ENCODE data around the gene PRRC2A. TPM values are rescaled to one million over a fixed set of nuclear protein-coding genes. Genes with fewer than 3 reads are reported as not detected.

PRRC2A gene
- total RNA-seq, 1 donor from 2014 or later, result 76.9 TPM

DNA sequence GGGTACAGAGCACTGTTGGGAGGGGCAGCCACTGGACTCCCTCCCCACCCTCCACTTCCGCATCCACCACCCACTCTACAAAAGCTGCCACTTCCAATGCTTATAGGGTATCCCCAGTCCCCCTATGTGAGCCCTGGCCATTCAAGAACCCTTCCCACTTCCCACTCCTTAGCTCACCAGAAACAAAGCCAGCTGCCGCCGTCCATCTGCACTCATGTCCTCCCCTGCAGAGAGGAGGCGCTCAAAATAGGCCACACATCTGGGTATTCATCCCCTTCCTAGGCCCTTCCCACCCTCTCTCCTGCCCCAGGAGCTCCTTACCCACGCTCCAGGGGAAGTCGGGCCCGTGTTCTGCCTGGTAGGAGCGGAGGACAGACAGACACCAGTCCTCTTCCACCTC is 66.8 kb downstream of the PRRC2A start:
- DNase-seq (no peak), ATAC-seq (no peak)
- intact Hi-C loops (cut with micrococcal nuclease), result no loop called here

Small RNA genes lying within 50 kb of the gene (microRNA-seq; reads per million reads assigned to microRNA genes)
- gene MIR6832 (ENCODE audit: borderline number of aligned reads), result not detected

Other genes with a start within 250 kb of the PRRC2A start
- 10.3 TPM for gene MICA, start 217.1 kb upstream of the PRRC2A start, total RNA-seq
- 1.7 TPM for gene MICB, start 122.6 kb upstream of the PRRC2A start, total RNA-seq
- gene MCCD1, start 91.8 kb upstream of the PRRC2A start, total RNA-seq, result not detected
- 176 TPM for gene DDX39B, start 78.7 kb upstream of the PRRC2A start, total RNA-seq
- gene ATP6V1G2, start 74.1 kb upstream of the PRRC2A start, total RNA-seq, result 2.1 TPM
- gene NFKBIL1, start 73.1 kb upstream of the PRRC2A start, total RNA-seq, result 12.7 TPM
- not detected for gene LTA, start 48.4 kb upstream of the PRRC2A start, total RNA-seq
- 0.35 TPM for gene TNF, start 45.1 kb upstream of the PRRC2A start, total RNA-seq
- 0.40 TPM for gene LTB, start 38.3 kb upstream of the PRRC2A start, total RNA-seq
- gene LST1, start 34.4 kb upstream of the PRRC2A start, total RNA-seq, result 6.9 TPM
- not detected for gene NCR3, start 27.7 kb upstream of the PRRC2A start, total RNA-seq
- gene AIF1, start 5.5 kb upstream of the PRRC2A start, total RNA-seq, result 15.5 TPM
- 283 TPM for gene BAG6, start 31.9 kb downstream of the PRRC2A start, total RNA-seq
- 2.4 TPM for gene APOM, start 35.2 kb downstream of the PRRC2A start, total RNA-seq
- 18.6 TPM for gene C6orf47, start 40.1 kb downstream of the PRRC2A start, total RNA-seq
- gene GPANK1, start 44.3 kb downstream of the PRRC2A start, total RNA-seq, result 19.2 TPM
- 111 TPM for gene CSNK2B, start 45.4 kb downstream of the PRRC2A start, total RNA-seq
- gene LY6G5B, start 49.3 kb downstream of the PRRC2A start, total RNA-seq, result 3.9 TPM
- 1.8 TPM for gene LY6G5C, start 60.4 kb downstream of the PRRC2A start, total RNA-seq
- gene ABHD16A, start 82.6 kb downstream of the PRRC2A start, total RNA-seq, result 29.0 TPM
- not detected for gene LY6G6F, start 86.2 kb downstream of the PRRC2A start, total RNA-seq
- gene LY6G6D, start 94.6 kb downstream of the PRRC2A start, total RNA-seq, result not detected
- not detected for gene LY6G6C, start 101.0 kb downstream of the PRRC2A start, total RNA-seq
- gene MPIG6B, start 102.7 kb downstream of the PRRC2A start, total RNA-seq, result 0.52 TPM
- gene DDAH2, start 108.6 kb downstream of the PRRC2A start, total RNA-seq, result 27.6 TPM
- 77.4 TPM for gene CLIC1, start 115.8 kb downstream of the PRRC2A start, total RNA-seq
- gene MSH5, start 119.3 kb downstream of the PRRC2A start, total RNA-seq, result 1.3 TPM
- gene SAPCD1, start 141.9 kb downstream of the PRRC2A start, total RNA-seq, result 0.47 TPM
- gene VWA7, start 156.6 kb downstream of the PRRC2A start, total RNA-seq, result 12.8 TPM
- 22.5 TPM for gene VARS1, start 175.0 kb downstream of the PRRC2A start, total RNA-seq
- 20.1 TPM for gene LSM2, start 186.3 kb downstream of the PRRC2A start, total RNA-seq
- 2.0 TPM for gene HSPA1L, start 194.6 kb downstream of the PRRC2A start, total RNA-seq
- gene HSPA1A, start 194.8 kb downstream of the PRRC2A start, total RNA-seq, result 341 TPM
- gene HSPA1B, start 207.0 kb downstream of the PRRC2A start, total RNA-seq, result 233 TPM
- 24.9 TPM for gene NEU1, start 242.1 kb downstream of the PRRC2A start, total RNA-seq

Measured in left ventricle myocardium superior (tissue), 1 donor.